Left renal pelvis (tissue), 4 donors: ENCODE results near the gene SMC1B. TPM values are rescaled to one million over a fixed set of nuclear protein-coding genes. Genes with fewer than 3 reads are reported as not detected.
"Not testable (repeated sequence)": the region's sequence is repeated elsewhere in the genome, so short reads cannot be mapped to it uniquely, and the experiment has no call there.

Source experiments
- DNase-seq, 4 donors: peaks; one replicate each; pipeline ENCODE4 v3.0.0-alpha.2; 2013; ENCODE audit warnings: low read depth in 4 of 4, low spot score in 3 of 4
- polyA plus RNA-seq, 4 donors: library from polyadenylated mRNA; unstranded; fragments of 120-200 nt; gene quantifications; one replicate each; pipeline ENCODE4 v1.2.1, GENCODE V29; 2013; ENCODE audit not compliant: insufficient read length in 4 of 4

The SMC1B gene
- polyA plus RNA-seq, 4 donors: 0.14 to 0.53 (median 0.19) TPM

DNA sequence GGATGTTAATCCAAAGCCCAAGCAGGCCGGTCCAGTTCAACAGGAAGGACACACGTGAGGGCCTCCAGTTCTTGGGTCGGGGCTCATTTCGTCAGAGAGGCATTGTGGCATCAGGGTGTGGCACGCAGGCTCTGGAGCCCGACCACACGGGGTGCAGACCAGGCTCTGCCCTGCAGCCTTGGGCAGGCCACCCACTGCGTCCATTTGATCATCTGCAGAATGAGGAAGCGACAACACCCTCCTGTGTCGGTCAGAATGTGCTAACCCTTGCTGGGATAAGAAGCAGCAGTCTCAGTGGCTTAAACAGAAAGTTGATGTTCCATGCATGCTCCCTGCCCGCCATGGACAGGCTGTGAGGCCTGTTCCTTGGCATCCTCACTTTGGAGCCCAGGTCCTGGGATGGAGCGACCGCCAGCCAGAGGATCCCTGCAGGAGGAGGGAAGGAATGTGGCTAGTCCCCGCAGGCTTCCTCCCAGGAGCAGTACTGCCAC, 10.9 kb upstream of the SMC1B start:
- no peak for DNase-seq

DNA sequence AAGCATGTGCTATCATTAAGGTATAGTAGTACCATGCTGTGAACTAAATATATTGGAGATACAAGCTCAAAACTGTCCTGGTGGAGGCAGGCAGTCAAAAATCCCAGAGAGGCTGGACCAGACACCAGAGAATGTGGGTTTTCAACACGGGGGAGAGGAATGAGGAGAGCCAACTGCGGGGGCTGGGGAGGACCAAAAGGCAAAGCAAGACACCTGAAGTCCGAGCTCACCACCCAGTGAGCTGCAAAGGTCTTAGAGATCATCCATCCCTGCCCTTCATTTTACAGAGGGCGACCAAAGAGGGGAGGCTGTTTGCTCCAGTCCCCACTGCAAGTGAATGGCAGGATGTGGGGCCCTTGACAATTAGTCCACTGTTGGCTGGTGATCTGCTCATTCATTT, 10.1 kb upstream of the SMC1B start:
- no peak for DNase-seq

DNA sequence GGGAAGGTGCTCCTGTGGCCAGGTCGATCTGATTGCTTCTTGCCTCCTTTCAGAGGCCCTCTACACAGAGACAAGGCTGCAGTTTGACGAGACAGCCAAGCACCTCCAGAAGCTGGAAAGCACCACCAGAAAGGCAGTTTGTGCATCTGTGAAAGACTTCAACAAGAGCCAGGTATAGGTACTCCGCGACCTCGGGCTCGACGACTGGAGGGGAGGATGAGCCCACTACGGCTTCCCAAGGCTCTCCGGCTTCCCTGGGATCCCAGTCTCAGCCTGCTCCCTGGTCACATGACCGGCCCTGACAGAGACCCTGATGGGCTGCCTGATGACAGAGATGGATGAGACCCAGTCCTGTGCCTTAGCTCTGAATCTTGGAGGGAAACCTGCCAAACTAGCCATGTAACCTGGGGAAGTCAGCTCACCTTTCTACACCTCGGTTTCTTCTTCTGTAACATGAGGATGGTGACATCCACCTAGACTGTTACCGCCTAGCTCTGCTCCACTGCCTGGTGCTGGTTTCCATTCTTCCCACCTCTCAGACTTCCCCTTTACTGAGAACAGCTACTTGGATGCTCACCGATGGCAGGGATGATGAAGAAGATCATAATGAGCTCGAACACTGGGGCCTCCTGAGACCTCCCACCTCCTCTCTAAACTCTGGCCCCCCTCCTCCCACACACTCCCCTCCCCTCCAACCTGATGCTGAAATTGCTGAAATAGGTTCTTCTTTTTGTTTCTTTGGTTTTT, 9.0 kb upstream of the SMC1B start:
- no peak for DNase-seq

DNA sequence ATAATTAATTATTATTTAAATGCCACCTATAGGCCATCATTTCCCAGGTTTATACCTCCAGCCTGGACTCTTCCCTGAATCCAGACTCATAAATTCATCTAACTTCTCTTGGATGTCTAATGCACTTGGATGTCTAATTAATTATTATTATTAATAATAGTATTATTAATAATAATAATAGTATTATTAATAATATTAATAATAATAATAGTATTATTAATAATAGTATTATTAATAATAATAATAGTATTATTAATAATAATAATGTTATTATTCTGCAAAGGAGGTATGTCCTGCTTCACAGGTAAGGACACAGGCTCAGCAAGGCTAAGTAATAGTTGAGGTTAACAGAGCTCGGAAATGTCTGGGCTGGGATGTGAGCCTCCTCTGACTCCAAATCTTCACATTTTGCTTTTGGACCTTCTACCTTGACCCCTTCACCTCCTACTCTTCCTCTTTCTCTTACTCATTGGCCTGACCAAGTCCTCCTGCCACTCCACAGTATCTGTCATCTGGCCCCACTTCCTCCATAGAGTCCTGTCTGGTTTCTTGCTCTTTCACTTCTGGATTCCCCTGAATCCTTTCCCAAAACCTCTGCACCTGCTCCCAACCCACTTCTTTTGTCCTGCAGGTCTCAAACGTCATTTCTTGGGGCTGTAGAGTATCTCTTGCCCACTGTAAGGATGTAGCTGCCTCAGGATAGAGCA, 8.1 kb upstream of the SMC1B start:
- no peak for DNase-seq

DNA sequence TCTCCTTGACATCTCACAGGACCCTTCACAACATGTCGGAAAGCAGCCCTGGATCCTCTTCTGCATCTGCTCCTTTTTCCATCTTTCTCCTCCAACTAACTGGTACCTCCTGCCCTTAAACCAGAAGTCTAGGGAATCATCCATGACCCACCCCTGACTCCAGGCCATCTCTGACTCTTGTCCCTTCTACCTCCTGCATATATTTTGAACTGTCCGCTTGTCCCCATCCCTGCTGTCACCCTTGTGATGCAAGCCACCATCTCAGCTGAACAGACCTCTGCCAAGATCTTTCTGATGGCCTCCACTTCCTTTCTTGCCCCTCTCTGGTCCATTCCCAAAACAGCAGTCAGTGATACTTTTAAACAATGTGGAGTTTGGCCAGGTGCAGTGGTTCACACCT, 7.1 kb upstream of the SMC1B start:
- no peak for DNase-seq

DNA sequence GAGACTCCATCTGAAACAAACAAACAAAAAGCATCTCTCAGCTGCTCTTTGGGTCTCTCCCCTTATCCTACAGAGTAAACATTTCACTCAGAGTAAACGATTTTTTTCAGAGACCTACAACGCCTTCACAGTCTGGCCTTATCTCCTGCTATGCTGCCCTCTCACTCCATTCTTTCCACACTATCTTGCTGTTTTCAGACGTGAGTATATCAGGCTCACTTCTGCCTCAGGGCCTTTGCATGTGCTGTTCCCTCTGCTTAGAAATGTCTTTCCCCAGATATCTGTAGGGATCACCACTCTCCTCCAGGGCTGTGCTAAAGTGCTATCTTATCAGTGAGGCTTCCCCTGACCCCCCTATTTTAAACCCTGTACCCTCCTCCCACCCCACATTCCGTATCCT, 6.6 kb upstream of the SMC1B start:
- no peak for DNase-seq

DNA sequence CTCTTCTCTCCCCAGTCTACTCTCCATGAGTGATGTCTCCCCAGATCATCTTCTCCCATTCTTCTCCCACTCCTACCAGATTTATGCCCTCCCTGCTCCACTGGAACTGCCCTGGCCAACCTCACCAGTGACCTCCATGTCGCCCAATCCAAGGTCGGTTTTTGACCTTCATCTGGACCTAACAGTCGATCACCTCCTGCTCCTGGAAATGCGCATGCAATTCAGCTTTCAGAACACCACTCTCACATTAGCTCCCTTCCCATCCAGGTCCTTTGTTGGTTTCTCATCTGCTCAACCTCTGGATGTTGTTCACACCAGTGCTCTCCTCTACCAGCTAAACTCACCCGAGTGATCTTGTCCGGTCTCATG, 5.4 kb upstream of the SMC1B start:
- DNase-seq: no peak

DNA sequence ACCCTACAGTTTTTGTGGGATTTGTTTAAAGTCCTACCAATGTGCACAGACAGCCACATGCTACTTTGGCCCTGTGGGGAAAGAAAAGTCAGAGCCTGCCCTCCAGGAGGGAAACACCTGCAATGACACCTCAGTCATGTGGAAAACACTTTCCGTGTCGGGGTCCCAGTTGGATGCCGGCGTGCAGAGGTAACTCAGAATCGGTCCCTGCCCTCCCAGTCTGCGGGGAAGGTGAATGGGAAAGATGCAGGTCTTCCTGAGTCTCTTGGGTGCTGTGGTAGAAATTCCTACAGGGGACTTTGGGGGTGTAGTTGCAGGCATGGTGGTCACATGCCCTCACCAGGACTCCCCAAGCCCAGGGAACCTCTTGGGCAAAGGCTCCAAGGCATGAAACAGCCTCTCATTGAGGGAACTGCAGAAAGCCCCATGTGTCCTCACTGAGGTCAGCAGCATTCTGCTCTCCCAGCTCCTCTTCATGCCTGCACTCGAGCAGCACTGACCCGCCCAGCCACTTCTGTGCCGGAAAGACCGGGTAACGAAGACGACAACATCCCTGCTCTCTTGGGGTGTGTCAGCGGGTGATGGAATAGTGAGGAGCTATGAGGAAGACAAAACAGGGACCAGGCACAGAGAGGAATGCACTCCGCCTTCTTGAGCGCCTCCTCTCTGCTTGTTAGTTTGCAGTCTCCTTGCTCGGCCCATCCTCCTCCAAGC, 4.8 kb upstream of the SMC1B start:
- DNase-seq: no peak

DNA sequence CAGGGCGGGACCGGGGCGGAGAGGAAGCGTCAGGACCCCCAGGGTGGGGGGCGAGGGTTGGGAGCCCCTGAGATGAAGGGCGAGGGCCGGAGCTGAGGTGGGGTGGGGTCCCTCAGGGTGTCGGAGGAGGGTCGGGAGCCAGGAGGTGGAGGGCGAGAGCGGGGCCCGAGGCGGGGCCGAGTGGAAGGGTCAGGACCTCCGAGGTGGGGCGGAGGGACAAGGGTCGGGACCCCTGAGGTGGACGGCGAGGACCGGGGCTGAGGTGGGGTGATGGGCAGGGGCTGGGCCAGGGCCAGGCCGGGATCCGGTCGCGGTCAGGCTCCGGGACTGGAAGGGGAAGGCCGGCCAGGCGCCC, 409 bp downstream of the SMC1B start:
- DNase-seq: no peak

DNA sequence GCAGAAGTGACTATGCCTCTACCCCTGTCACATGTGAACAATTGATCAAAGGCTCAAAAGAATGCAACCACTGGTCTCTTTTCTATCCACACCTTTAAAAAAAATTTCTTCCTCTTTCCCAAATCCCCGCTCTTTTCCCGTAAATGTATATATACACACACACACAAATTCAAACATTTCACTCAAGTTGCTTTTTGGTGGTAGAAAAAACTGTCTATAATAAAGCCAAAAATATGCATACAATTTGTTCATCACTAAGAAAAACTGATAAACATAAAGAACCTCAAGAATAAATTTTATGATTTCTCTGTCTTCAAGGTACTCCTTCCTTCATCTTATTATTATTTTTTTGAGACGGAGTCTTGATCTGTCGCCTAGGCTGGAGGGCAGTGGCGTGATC, 5.6 kb downstream of the SMC1B start:
- no peak for DNase-seq

DNA sequence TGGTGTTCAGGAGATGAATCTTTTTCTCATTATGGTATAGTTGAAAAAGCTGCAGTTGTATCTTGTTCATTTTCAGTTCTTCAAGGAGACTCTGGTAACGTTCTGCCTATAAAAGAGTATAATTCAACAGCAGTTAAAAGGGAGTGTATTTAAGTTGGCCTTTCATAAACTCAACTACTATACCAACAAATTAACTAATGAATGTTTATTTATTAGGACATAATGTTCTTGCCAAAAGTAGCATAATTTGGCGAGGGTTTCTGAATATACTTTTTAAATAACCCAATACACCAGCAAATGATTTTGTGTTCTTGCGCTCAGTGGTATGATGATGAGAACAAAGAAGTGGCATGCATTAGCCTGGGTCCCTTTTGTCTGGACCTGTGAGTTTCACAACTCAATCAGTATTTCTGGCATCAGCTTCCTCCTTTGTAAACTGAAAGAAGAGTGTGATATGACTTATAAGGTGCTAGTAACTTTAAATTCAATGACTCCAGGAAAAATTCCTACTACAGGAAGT, 10.9 kb downstream of the SMC1B start:
- no peak for DNase-seq

DNA sequence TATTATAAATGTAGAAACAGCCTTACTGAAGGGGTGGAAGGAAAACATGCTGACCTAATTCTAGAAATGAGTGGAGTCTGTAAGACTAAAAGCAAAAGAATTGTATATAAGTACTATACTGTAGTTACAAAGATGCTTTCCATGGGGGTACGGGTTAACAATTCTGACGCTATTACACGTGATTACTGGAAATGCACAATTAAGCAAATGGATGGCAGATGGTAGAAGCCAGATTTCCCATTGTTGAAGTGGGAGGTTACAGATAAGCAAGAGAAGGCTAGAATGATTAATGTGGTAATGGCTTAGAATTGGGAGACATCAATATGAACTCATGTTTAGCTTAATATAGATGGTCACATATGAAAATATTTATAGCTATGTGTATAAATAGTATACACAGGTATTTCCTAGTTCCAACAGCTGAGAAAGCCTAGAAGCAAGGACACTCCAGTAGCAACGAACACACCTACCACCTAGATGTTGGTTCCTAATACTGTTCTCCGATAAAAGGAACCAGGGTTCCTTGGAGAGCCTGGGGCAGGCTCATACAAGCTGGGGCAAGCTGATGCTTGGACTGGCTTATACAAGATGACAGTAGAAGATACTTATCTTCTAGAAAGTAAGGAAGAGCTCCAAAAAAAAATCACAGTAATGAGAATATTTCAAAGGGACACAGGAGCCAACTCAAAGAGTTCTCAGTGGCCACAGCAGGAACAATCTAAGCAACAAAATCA, 13.5 kb downstream of the SMC1B start:
- no peak for DNase-seq

DNA sequence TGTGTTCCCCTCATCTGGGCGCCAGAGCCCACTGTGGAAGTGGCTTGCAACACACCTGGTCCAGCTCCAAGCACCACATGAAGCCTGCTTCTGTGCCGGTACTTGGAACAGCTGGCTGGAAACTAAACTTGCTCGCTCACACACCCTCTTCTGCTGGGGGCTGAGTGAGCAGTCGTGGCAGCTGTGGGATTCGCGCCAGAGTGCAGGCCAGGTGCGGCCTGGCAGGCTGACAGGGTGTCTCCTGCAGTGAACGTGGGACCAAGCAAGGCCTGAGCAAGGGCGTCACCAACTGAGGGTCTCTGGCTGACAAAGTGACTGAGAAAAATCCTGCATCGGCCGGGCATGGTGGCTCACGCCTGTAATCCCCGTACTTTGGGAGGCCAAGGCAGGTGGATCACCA, 15.2 kb downstream of the SMC1B start:
- no peak for DNase-seq

DNA sequence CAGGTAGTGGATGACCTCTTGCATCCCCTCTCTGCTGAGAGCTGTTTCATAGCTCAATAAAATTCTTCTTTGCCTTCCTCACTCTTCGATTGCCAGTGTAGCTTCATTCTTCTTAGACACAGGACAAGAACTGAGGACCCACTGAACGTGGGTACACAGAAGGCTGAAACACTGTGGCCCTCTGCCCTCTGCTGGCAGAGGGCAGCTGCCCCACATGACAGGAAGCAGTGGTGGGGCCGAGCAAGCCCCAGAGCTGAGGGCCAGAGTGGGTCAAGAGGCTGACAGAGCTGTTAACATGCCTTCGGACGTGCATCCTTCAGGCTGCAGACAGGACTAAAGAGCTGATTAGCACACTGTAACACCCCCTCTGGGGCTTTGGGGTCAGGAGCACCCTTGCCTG, 15.6 kb downstream of the SMC1B start:
- no peak for DNase-seq

DNA sequence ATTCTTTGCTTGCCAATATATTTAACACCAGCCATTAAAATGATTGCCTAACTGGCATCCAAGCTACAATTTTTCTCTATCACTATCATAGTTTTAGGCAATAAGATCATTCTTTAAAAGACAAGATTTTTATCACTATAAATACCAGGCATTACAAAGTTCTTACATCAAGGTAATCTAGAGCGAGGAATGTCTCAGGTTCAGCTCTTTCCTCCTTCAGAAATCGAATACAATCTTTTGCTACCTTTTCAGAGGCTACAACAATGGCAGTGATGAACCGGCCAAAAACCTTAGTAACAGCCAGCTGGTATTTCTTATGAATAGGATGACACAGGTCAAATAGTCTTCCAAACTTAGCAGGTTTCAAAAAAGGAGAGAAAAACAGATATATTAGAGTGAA, 23.9 kb downstream of the SMC1B start:
- no peak for DNase-seq

DNA sequence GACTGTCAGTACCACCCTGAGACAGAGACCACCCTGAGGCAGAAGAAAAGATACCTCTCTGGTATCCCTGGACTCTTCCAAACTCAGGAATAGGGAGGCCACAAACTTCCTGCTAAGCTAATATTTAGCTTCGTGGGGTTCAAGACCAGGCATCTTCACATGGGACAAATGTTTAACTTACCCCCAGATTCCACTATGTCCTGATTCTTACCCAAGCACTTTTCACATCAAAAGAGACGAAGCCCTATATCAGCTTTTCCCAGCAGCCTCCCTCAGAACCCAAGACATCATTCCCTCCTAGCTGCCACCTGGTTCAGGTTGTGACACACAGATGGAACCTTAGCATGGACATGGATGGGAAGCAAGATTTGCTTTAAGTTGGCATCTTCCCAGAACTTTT, 32.1 kb downstream of the SMC1B start:
- no peak for DNase-seq

DNA sequence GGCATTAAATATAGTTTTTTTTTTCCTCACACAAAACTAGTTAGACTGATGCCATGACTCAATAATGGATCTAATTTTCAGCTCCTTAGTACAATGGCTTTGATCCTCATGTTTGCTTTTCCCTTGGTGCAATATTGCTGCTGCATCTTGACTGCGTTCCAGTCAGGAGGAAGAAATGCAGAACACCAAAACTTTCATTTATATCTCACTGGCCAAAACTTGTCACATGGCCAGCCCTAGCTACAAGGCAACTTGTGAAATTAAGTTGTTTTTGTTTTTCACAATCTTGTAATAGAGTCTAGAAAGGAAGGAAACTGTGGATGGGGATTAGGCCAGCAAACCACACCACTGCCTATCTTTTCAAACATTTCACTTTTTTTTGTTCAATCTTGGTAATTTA, 36.7 kb downstream of the SMC1B start:
- no peak for DNase-seq

DNA sequence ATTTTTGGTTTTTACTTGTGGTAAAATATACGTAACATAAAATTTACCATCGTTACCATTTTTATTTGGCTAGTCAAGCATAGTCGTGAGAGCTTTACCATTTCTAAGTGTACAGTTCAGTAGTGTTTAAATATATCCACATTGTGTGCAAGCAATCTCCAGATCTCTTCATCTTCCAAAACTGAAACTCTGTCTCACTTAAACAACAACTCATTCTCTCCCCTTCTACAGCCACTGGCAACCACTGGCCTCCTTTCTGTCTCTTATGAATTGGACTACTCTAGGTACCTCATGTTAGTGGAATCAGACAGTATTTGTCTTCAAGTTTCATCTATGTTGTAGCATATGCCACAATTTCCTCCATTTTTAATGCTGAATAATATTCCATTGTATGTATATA, 37.4 kb downstream of the SMC1B start:
- no peak for DNase-seq

DNA sequence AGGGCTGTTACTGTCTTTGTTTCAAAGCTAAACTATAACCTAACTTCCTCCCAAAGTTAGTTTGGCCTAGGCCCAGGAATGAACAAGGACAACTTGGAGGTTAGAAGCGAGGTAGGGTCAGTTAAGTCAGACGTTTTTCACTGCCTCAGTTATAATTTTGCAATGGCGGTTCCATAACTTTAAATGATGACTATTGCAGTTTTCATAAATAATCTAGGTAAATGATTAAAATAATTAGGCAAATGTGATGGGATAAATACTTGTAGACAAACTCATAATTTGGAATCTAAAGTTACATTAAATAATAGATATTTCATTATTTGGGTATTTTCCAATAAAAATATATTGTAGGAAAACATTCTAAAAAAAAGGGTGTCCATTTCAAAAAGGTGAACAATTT, 39.8 kb downstream of the SMC1B start:
- DNase-seq: not testable (repeated sequence)

DNA sequence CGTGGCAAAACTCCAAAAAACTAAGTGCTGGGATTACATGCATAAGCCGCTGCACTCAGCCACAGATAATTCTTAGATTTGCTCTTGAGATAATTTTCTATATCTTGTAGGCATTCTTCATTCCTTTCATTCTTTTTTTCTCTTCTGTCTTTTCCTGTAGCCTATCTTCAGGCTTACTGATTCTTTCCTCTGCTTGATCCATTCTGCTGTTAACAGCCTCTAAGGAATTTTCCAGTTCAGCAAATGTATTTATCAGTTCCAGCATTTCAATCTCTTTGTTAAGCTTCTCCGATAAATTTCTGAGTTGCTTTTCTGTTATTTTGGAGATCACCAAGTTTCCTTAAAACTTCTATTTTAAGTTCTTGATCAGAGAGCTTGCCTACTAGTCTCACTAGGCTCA, 46.7 kb downstream of the SMC1B start:
- DNase-seq: no peak

DNA sequence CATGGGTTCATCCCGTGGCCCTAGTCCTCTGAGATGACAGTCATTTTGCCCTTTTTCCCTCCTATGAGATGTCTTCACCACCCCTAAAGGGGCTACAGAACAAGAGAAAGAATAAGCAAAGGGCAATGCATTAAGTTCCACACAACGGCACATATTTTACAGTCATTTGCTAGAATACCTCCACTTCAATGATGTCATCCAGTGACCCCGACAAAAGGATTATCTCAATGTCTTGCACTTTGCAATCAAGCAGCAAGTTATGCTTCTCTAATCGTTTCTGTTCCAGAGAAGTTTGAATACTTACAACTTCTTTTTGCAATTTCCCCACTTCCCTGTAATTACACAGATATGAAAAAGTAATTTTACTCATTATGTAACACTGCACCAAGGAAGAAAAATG, 53.8 kb downstream of the SMC1B start:
- DNase-seq: no peak
